Hematopoietic multipotent progenitor cell treated with erythropoietin and hydrocortisone succinate and interleukin-3 and kit ligand, for 6 days (in vitro differentiated cells): ENCODE results near the gene TCF3.

Source experiments
- DNase-seq: peaks from one replicate; pipeline ENCODE4 v3.0.0-alpha.2; 2015

TCF3 gene

GRCh38 chr19:1609103-1609396 is 43.4 kb downstream of the TCF3 start:
- DNase-seq = peak; percentile 50

GRCh38 chr19:1608359-1609102 is 43.9 kb downstream of the TCF3 start:
- peak; percentile 30 for DNase-seq

DNA sequence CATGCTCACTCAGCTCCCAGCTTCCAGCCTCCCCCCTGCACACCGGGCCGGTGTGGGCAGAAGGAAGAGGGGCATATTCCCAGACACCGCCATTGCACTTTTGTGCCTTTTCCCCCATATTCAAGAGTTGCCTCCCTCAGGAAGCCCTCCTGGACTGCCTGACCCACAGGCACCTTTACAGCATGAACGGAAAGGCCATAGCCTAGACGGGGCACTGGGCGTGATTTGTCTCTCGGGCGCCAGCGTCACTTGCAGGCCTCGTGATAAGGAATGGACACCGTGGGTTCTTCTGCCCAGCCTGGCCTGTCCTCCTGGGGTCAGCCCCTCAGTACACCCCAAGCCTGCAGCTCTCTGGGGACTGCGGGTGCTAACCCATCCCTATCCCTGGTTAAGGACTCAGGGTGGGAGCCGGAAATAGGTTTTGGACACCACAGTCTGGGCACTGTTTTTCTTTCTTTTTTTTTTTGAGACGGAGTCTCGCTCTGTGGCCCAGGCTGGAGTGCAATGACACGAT is 46.2 kb downstream of the TCF3 start:
- peak; percentile 38 for DNase-seq

- DNase-seq = peak; percentile 98
These were observed 46.9 kb downstream of the TCF3 start, which contains the start of gene UQCR11 for GRCh38 chr19:1605236-1606137. Gene UQCR11, minus strand, starts transcription at chr19:1605462. Its CDS starts 53 bp downstream, at chr19:1605409.

DNA sequence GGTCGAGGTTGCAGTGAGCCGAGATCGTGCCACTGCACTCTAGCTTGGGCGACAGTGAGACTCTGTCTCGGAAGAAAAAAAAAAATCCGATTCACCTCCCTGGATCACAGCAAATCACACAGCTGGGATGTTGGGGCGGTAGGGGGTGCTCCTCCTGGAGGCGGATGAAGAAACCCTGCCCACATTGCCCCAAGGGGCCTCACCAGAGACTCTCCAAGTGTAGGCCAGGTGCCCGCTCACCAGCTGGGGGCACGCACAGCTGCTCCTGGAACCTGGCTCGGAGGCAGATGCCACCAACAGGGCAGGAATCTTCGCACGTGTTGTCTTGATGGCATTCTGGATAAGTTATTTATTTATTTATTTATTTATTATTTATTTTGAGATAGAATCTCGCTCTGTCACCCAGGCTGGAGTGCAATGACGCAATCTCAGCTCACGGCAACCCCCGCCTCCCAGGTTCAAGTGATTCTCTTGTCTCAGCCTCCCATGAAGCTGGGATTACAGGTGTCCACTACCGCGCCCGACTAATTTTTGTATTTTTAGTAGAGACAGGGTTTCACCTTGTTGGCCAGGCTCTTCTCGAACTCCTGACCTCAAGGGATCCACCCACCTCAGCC is 50.2 kb downstream of the TCF3 start:
- no peak for DNase-seq

GRCh38 chr19:1601613-1602064 is 50.8 kb downstream of the TCF3 start:
- DNase-seq = peak; percentile 91

DNA sequence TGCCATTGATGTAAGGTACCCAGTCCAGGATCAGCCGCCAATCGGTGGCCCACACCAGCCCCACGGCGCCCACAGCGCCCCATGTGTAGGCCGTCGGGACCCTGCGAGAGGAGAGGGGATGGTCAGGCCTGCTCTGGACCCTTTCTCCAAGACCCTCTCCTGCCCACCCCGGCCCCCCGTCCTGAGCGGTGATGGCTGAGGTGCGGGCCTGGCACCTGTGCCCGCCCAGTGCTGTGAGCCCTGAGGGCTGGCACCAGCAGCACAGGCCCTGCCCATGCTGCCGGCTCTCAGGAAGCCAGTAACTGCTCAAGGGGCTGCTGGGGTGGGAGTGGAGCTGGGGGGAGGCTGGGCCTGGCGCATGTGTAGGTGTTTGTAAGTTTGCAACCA is 53.0 kb downstream of the TCF3 start:
- no peak for DNase-seq

- DNase-seq = no peak
These were observed 53.5 kb downstream of the TCF3 start for GRCh38 chr19:1598777-1599459.

DNA sequence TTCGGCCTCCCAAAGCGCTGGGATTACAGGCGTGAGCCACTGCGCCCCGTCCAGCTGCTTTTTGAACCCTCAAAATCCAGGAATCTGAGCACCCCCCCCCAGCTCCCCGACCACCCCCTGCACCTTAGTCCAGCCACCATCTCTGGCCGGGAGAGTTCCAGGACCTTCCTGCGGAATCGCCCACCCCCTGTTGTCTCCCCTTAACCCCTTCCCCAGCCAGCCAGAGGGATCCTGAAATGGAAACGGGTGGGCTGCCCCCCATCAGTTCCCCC is 59.0 kb downstream of the TCF3 start:
- no peak for DNase-seq

DNA sequence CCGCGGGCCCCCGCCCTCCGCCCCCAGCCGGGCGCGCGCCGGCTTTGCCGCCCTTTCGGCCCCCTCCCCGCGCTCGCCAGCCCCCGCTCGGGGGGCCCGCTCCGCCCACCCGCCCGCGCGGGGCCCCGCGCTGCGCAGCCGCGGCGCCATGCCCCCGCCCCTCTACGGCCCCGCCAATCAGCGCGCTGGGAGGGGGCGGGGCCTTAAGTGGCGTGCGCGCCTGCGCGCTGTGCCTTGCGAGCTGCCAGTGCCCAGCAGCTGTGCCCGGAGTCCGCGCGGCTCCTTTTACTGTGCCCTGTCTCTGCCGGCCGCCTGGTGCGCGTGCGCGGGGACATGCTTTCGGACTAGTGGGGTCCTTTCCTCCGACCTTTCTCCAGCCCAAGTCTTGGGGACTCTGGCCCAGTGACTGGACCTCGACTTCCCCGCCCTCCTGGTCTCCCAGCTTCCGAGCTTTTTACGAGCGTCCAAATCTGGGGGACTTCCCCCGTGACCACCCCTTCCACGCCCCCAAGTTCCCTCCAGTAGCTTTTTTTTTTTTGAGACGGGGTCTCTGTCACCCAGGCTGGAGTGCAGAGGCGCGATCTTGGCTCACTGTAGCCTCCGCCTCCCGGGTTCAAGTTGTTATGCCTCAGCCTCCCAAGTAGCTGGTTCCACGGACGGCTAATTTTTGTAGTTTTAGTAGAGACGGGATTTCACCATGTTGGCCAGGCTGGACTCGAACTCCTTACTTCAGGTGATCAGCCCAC is 59.5 kb downstream of the TCF3 start, which contains the start of gene MBD3:
MBD3 (minus strand) TSS at position 111 of the 746 bp plus-strand sequence. CDS start 234 bp downstream, outside the sequence.
- DNase-seq = peak; percentile 96

DNA sequence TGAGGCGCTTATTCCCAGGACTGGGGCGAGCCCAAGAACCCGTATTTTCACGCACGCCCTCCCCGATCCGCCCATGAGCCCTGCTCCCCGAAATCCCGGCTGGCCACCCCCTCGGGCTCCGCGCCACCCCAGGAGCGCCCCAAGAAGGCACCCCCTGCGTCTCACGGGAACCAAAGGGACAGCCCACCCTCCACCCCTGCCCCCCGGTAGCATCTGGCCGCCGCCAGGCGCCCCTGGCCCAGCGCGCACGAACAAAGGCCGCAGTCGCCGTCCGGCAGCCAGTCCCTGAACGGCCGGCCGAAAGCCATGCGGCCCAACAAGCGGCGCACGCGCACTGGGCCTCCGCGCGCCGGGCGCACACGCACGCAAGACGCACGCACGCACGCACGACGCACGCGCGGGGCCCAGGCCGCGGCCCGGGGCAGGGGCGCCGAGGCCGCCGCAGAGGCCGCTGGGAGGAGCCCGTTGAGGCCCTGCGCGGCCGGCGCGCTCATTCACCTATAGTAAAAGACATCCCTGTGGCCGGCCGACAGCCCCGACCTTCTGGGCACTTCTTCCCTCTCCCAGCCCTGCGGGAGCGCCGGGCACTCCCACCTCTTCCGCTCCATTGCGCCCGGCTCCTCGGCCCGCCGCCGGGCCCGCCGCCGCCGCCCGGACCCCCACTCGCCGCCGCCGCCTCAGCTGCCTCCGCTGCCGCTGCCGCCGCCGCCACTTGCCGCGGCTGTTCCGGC is 60.2 kb downstream of the TCF3 start:
- peak; percentile 92 for DNase-seq

GRCh38 chr19:1591421-1592023 is 60.9 kb downstream of the TCF3 start:
- no peak for DNase-seq

GRCh38 chr19:1590641-1591397 is 61.6 kb downstream of the TCF3 start:
- peak; percentile 82 for DNase-seq

DNA sequence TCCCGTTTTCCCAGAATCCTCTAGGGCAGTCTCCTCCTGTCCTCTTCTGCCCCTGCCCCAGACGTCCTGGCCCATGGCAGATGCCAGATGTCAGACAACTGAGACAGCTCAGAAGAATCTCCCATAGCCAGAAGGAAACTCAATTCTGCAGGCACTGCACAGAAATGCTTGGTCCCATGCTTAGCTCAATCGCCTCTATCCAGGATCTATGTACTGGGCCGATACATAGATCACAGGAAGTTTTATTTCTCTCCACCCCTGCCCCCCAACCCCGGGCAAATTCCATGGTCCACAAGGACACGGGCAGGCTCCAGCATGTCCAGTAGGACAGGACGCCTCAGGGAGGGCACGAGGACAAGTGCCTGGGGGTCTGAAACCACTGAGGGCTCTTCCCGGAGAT is 64.5 kb downstream of the TCF3 start:
- no peak for DNase-seq

DNA sequence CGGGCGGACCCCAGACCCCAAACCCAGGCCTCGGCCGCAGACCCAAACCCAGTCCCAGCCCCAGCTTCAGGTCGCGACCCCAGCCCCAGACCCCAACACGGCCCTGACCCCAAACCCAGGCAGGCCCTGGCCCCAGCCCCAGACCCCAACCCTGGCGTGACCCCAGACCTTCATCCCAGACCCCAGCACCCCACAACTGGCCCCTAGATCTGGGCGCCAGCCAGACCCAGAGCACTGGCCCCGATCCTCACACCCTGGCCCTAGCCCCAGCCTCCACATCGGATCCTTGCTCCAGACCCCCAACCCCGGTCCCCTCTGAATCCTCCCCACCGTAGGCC is 67.2 kb downstream of the TCF3 start:
- no peak for DNase-seq

DNA sequence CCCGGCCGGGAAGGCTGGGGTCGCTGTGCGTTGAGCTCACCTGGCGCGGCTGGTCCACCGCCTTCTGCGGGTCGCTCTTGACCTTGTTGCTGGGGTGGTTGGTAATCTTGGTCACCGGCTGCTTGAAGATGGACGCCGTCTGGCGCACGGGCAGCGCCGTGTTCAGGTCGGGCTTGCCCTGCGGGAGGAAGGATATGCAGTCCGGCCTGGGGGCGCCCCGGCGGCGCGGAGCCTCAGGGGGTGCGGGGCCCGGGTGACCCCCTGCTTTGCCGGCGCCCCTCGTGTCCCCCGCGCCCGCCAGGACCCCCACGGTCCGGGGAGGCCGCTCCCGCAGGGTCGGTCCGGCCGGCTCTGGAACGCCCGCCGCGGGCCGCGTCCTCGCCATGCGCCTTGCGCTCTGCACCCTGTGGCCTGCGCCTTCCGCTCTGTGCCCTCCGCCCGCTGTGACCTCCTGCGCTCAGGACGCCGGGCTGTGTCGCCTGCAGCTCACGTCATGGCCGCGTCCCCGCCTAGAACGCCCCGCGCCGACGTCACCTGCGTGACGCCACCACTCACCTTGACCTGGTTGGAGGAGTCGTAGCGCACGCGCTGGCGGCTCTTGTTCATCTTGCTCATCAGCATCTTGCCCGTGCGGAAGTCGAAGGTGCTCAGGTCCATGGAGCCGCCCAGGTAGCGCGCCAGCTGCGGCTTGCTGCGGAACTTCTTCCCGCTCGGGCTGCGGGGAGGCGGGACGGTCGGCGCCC is 67.7 kb downstream of the TCF3 start:
- DNase-seq = no peak

DNA sequence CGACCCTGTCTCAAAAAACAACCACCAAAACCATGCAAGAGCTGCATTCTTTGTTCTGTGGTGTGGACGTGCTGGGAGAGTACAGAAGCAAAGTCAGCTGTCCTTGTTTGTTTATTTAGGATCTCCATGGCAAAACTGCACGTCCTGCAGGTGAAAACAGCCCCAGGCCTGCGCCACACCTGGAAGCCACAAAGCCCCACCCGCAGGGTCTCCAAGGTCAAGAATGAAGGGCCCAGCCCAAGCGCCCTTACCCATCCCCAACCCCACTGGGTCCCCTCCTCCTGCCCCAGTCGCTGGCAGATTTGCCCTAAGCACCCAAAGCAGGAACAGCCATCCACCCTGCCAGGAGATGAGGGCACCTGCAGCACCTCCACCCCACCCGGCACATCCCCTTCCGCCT is 70.2 kb downstream of the TCF3 start:
- no peak for DNase-seq

- no peak for DNase-seq
These were observed 71.5 kb downstream of the TCF3 start for GRCh38 chr19:1580957-1581356.

- no peak for DNase-seq
These were observed 72.0 kb downstream of the TCF3 start for GRCh38 chr19:1580382-1580781.

DNA sequence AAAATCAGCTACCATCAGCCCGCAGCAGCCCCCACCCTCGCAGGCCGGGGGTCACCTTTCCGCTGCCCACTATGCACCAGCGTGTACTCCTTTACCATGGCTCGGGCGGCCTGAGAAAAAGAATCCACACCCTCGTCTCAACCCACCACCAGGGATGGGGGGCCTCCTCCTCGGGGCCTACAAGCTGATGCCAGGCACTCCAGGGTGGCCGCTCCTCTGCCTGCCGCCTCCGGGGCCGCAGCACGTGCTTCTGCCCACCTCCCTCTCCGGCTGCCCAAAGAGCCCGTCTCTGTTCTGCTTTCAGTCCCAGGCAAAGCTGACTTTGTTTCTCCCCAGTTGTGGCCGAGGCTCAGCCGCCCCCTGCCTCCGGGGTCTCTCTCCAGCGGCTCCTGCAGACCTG is 73.2 kb downstream of the TCF3 start:
- DNase-seq = no peak
